H9 (cell line): Measurements from ENCODE around the gene STARD4. TPM values are rescaled to one million over a fixed set of nuclear protein-coding genes. Genes with fewer than 3 reads are reported as not detected.

Source experiments
- DNase-seq: peaks from one replicate; pipeline ENCODE4 v3.0.0-alpha.2; 2017
- H2AFZ ChIP-seq: one replicate; pipeline ENCODE4 v1.6.1; 2013; ENCODE audit warnings: mild to moderate bottlenecking, low read length, control low read depth, moderate library complexity
- H2AK5ac ChIP-seq: 2 replicates; pipeline ENCODE4 v1.6.1; 2013; ENCODE audit warnings: low read length, control low read depth, mixed read lengths; ENCODE audit not compliant: insufficient read length
- H2BK120ac ChIP-seq: one replicate; pipeline ENCODE4 v1.6.1; 2013; ENCODE audit warnings: low read depth, mild to moderate bottlenecking, low read length, control low read depth, inconsistent platforms; ENCODE audit not compliant: poor library complexity, severe bottlenecking
- H2BK12ac ChIP-seq: 2 replicates; pipeline ENCODE4 v1.6.1; 2013; ENCODE audit warnings: low read length, control low read depth, mixed read lengths, low read depth; ENCODE audit not compliant: insufficient read length
- H2BK15ac ChIP-seq: 2 replicates; pipeline ENCODE4 v1.6.1; 2013; ENCODE audit warnings: low read depth, low read length, control low read depth
- H2BK20ac ChIP-seq: one replicate; pipeline ENCODE4 v1.6.1; 2013; ENCODE audit warnings: low read depth, mild to moderate bottlenecking, low read length, control low read depth, inconsistent platforms; ENCODE audit not compliant: poor library complexity, severe bottlenecking
- H2BK5ac ChIP-seq: 2 replicates; pipeline ENCODE4 v1.6.1; 2013; ENCODE audit warnings: low read length, control low read depth, mixed read lengths; ENCODE audit not compliant: insufficient read length
- H3K14ac ChIP-seq: 2 replicates; pipeline ENCODE4 v1.6.1; 2013; ENCODE audit warnings: low read length, control low read depth; ENCODE audit not compliant: insufficient read depth
- H3K18ac ChIP-seq: 2 replicates; pipeline ENCODE4 v1.6.1; 2013; ENCODE audit warnings: low read depth, mild to moderate bottlenecking, mixed read lengths, low read length, control low read depth; ENCODE audit not compliant: insufficient read length
- H3K23ac ChIP-seq: 2 replicates; pipeline ENCODE4 v1.6.1; 2013; ENCODE audit warnings: low read length, control low read depth, mixed read lengths, low read depth; ENCODE audit not compliant: insufficient read length
- H3K23me2 ChIP-seq: 2 replicates; pipeline ENCODE4 v1.6.1; 2013; ENCODE audit warnings: low read depth, mild to moderate bottlenecking, mixed read lengths, low read length, control low read depth; ENCODE audit not compliant: insufficient read length, poor library complexity, severe bottlenecking
- H3K27ac ChIP-seq: 2 replicates; pipeline ENCODE4 v1.5.1; 2013; ENCODE audit warnings: low read length, control low read depth, mixed read lengths, low read depth; ENCODE audit not compliant: insufficient read length
- H3K27me3 ChIP-seq: 2 replicates; pipeline ENCODE4 v1.6.1; 2013; ENCODE audit warnings: low read length, control low read depth, inconsistent platforms; ENCODE audit not compliant: insufficient read depth
- H3K4ac ChIP-seq: 2 replicates; pipeline ENCODE4 v1.6.1; 2013; ENCODE audit warnings: low read depth, mild to moderate bottlenecking, control low read depth, inconsistent platforms, low read length, moderate library complexity
- H3K4me1 ChIP-seq: 2 replicates; pipeline ENCODE4 v1.6.1; 2013; ENCODE audit warnings: low read length, control low read depth, inconsistent platforms; ENCODE audit not compliant: insufficient read depth
- H3K4me2 ChIP-seq: 2 replicates; pipeline ENCODE4 v1.6.1; 2013; ENCODE audit warnings: low read length, control low read depth, mixed read lengths; ENCODE audit not compliant: insufficient read length, insufficient read depth
- H3K56ac ChIP-seq: 2 replicates; pipeline ENCODE4 v1.6.1; 2013; ENCODE audit warnings: low read depth, mild to moderate bottlenecking, mixed read lengths, low read length, control low read depth; ENCODE audit not compliant: insufficient read length
- H3K79me1 ChIP-seq: 2 replicates; pipeline ENCODE4 v1.6.1; 2013; ENCODE audit warnings: low read depth, mild to moderate bottlenecking, moderate library complexity, low read length, control low read depth, inconsistent platforms; ENCODE audit not compliant: insufficient read depth, poor library complexity, severe bottlenecking
- H3K79me2 ChIP-seq: 2 replicates; pipeline ENCODE4 v1.6.1; 2013; ENCODE audit warnings: low read length, control low read depth, inconsistent platforms; ENCODE audit not compliant: insufficient read depth
- H3K9ac ChIP-seq: 2 replicates; pipeline ENCODE4 v1.6.1; 2013; ENCODE audit warnings: low read length, control low read depth, mixed read lengths; ENCODE audit not compliant: insufficient read length; ENCODE audit errors: extremely low read depth
- H3K9me3 ChIP-seq: one replicate; pipeline ENCODE4 v1.6.1; 2013; ENCODE audit warnings: low read depth, low read length, inconsistent platforms; ENCODE audit not compliant: control insufficient read depth
- H3T11ph ChIP-seq: one replicate; pipeline ENCODE4 v1.6.1; 2013; ENCODE audit warnings: mild to moderate bottlenecking, low read length, control low read depth, inconsistent platforms
- H4K20me1 ChIP-seq: one replicate; pipeline ENCODE4 v1.6.1; 2013; ENCODE audit not compliant: control insufficient read depth, insufficient read length, insufficient read depth
- H4K5ac ChIP-seq: 2 replicates; pipeline ENCODE4 v1.6.1; 2013; ENCODE audit warnings: low read depth, mild to moderate bottlenecking, mixed read lengths, low read length, control low read depth; ENCODE audit not compliant: insufficient read length
- H4K8ac ChIP-seq: replicated peaks from 2 replicates; pipeline ENCODE4 v1.6.1; 2013; ENCODE audit warnings: low read length, control low read depth, mixed read lengths, low read depth; ENCODE audit not compliant: insufficient read length
- H4K91ac ChIP-seq: 2 replicates; pipeline ENCODE4 v1.6.1; 2013; ENCODE audit warnings: low read depth, mild to moderate bottlenecking, moderate library complexity, mixed read lengths, low read length, control low read depth; ENCODE audit not compliant: insufficient read length
- H3K27ac Mint-ChIP-seq, 3 experiments: 2 replicates in 2 of 3; 3 replicates in 1 of 3; pipeline ENCODE4 v1.8.0; 2020 to 2021; ENCODE audit warnings: mixed read lengths in 3 of 3, mild to moderate bottlenecking in 1 of 3, moderate library complexity in 1 of 3
- H3K27me3 Mint-ChIP-seq: 2 replicates; pipeline ENCODE4 v1.8.0; 2021; ENCODE audit warnings: low read depth, mild to moderate bottlenecking, moderate library complexity, mixed read lengths
- H3K36me3 Mint-ChIP-seq, 3 experiments: 2 replicates in 2 of 3; 3 replicates in 1 of 3; pipeline ENCODE4 v1.8.0; 2020 to 2021; ENCODE audit warnings: low read depth in 3 of 3, mixed read lengths in 3 of 3; ENCODE audit not compliant: insufficient read depth in 1 of 3
- H3K4me1 Mint-ChIP-seq, 2 experiments: 2 replicates each; pipeline ENCODE4 v1.8.0; 2020; ENCODE audit warnings: mixed read lengths in 2 of 2
- H3K4me3 Mint-ChIP-seq, 2 experiments: 2 replicates in 1 of 2; 3 replicates in 1 of 2; pipeline ENCODE4 v1.8.0; 2020 to 2021; ENCODE audit warnings: mild to moderate bottlenecking in 2 of 2, mixed read lengths in 2 of 2, moderate library complexity in 1 of 2
- H3K9me3 Mint-ChIP-seq, 2 experiments: 2 replicates in 1 of 2; 3 replicates in 1 of 2; pipeline ENCODE4 v1.8.0; 2020; ENCODE audit warnings: mild to moderate bottlenecking in 2 of 2, mixed read lengths in 2 of 2, moderate library complexity in 1 of 2
- CTCF ChIP-seq: fragments of 200-600 bp; sonication (generic); conservative IDR thresholded peaks from 3 replicates; pipeline ENCODE4 v1.8.0; 2021; ENCODE audit warnings: antibody characterized with exemption, mild to moderate bottlenecking
- WGBS: extraction: QIAGEN DNeasy Blood & Tissue Kit; methylation state at CpG from one replicate; pipeline ENCODE4 v1.1.7; 2013; ENCODE audit warnings: missing lambda C conversion rate, low lambda C conversion rate, mixed read lengths; ENCODE audit not compliant: insufficient read length; ENCODE audit errors: extremely low coverage; 5-methylcytosine and 5-hydroxymethylcytosine counted together
- total RNA-seq: library from RNA; stranded (reverse); gene quantifications from 2 replicates; pipeline ENCODE4 v1.2.1, GENCODE V29; 2021

STARD4 gene
- total RNA-seq, 1 experiment from 2014 or later: 28.7 TPM

- Histone ChIP-seq H2BK5ac (no peak overlapping the region), H3K4ac (no peak overlapping the region), H4K5ac (no peak overlapping the region), H4K20me1 (no peaks in the 10 kb centered on the region), H3K18ac (no peak overlapping the region), H3K27ac (no peak overlapping the region), H3K27me3 (no peaks in the 10 kb centered on the region), H2BK15ac (no peak overlapping the region), H3K4me1 (peaks cover 9% of the 10 kb centered on the region; the same call in 1 of the 2 replicates), H3K9ac (no peak overlapping the region), H4K8ac (no peak overlapping the region), H2AK5ac (no peak overlapping the region), H2BK20ac (no peak overlapping the region), H2AFZ (no peak overlapping the region), H3K56ac (no peak overlapping the region), H4K91ac (no peak overlapping the region), H3K23ac (no peak overlapping the region), H2BK12ac (no peak overlapping the region), H3K79me1 (no peaks in the 10 kb centered on the region), H3K9me3 (no peaks in the 10 kb centered on the region), H3K14ac (no peak overlapping the region), H3K79me2 (no peaks in the 10 kb centered on the region), H3K23me2 (no peaks in the 10 kb centered on the region), H3T11ph (no peak overlapping the region), H3K4me2 (no peak overlapping the region), H2BK120ac (no peak overlapping the region)
- Mint-ChIP-seq H3K4me1 (peaks cover 34 to 35% of the 10 kb centered on the region in 2 experiments), H3K36me3 (peaks cover 0 to 5% (median 0%) of the 10 kb centered on the region in 3 experiments; a peak in 1 of 7 replicates), H3K27ac (no peak overlapping the region; a peak in 1 of 7 replicates), H3K27me3 (no peaks in the 10 kb centered on the region), H3K9me3 (peaks cover 0 to 2% of the 10 kb centered on the region in 2 experiments; a peak in 2 of 5 replicates), H3K4me3 (no peak overlapping the region)
- no CpG with 5 or more reads among the region's 1 CpG for WGBS
- no peak for DNase-seq
- no peak for TF ChIP-seq CTCF
Observed at GRCh38 chr5:111553868-111554267, 41.5 kb upstream of the STARD4 start.
